AG10803 (cell line): ENCODE data around the gene GLUD1.

ENCODE experiments used
- DNase-seq: peaks from one replicate; pipeline ENCODE4 v3.0.0; 2010; ENCODE audit warnings: low read depth
- H3K4me3 ChIP-seq: 2 replicates; pipeline ENCODE4 v1.5.1; 2011; ENCODE audit warnings: mild to moderate bottlenecking, low read length, control low read depth
- TF ChIP-seq, protein P1 (sequence below): conservative IDR thresholded peaks from 2 replicates; pipeline ENCODE4 v1.5.1; 2011; ENCODE audit warnings: mild to moderate bottlenecking, low read length, control low read depth, inconsistent platforms

GLUD1 gene

DNA sequence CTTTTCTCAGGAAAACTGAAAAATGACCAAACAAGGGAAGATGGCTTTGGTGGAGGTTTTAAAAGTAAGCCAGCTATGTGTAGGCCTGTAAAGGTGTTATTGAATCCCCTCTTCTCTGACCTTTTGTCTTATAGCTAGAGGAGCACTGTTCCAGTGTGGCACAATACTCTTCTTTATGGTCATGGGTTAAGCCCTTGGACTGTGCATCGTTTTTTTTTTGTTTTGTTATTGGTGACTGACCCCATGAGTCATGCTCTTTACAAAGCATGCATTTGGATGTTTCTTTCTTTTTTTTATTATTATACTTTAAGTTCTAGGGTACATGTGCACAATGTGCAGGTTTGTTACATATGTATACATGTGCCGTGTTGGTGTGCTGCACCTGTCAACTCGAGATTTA, 94.2 kb downstream of the GLUD1 start:
- peak; percentile 14 for DNase-seq
- TF ChIP-seq, protein P1, sequence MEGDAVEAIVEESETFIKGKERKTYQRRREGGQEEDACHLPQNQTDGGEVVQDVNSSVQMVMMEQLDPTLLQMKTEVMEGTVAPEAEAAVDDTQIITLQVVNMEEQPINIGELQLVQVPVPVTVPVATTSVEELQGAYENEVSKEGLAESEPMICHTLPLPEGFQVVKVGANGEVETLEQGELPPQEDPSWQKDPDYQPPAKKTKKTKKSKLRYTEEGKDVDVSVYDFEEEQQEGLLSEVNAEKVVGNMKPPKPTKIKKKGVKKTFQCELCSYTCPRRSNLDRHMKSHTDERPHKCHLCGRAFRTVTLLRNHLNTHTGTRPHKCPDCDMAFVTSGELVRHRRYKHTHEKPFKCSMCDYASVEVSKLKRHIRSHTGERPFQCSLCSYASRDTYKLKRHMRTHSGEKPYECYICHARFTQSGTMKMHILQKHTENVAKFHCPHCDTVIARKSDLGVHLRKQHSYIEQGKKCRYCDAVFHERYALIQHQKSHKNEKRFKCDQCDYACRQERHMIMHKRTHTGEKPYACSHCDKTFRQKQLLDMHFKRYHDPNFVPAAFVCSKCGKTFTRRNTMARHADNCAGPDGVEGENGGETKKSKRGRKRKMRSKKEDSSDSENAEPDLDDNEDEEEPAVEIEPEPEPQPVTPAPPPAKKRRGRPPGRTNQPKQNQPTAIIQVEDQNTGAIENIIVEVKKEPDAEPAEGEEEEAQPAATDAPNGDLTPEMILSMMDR: no peak

More for the DNA sequence above, 94.2 kb downstream of the GLUD1 start:
- no peak overlapping the region for H3K4me3 ChIP-seq
